IPS DF 4.7 (cell line): ENCODE data around the gene RAB7A.

Experiments used
- DNase-seq: peaks from one replicate; pipeline ENCODE4 v3.0.0-alpha.2; 2013; ENCODE audit warnings: low spot score; ENCODE audit errors: extremely low read depth

Gene RAB7A

GRCh38 chr3:128726023-128727016 lies at the start of gene RAB7A:
RAB7A (plus strand) TSS chr3:128726183; CDS start chr3:128795368, 69,185 bp downstream.
- DNase-seq, result peak; percentile 83

- DNase-seq, result no peak
Observed at GRCh38 chr3:128679338-128679737, 46.6 kb upstream of the RAB7A start.

- DNase-seq, result peak; percentile 93
Observed at GRCh38 chr3:128680603-128681368, 45.2 kb upstream of the RAB7A start.

GRCh38 chr3:128681369-128681829 lies 44.6 kb upstream of the RAB7A start:
- no peak for DNase-seq

- DNase-seq, result no peak
Observed at GRCh38 chr3:128683957-128684356, 42.0 kb upstream of the RAB7A start.

- no peak for DNase-seq
Observed at GRCh38 chr3:128684986-128685726, 40.8 kb upstream of the RAB7A start.

- no peak for DNase-seq
Observed at GRCh38 chr3:128686465-128686864, 39.5 kb upstream of the RAB7A start.

- no peak for DNase-seq
Observed at GRCh38 chr3:128689060-128689459, 36.9 kb upstream of the RAB7A start.

- no peak for DNase-seq
Observed at GRCh38 chr3:128693696-128694095, 32.3 kb upstream of the RAB7A start.

GRCh38 chr3:128697341-128697740 lies 28.6 kb upstream of the RAB7A start:
- DNase-seq, result no peak

- no peak for DNase-seq
Observed at GRCh38 chr3:128698211-128699047, 27.6 kb upstream of the RAB7A start.

- no peak for DNase-seq
Observed at GRCh38 chr3:128701342-128702212, 24.4 kb upstream of the RAB7A start.

- no peak for DNase-seq
Observed at GRCh38 chr3:128702391-128702790, 23.6 kb upstream of the RAB7A start.

- DNase-seq, result no peak
Observed at GRCh38 chr3:128703561-128703960, 22.4 kb upstream of the RAB7A start.

- DNase-seq, result no peak
Observed at GRCh38 chr3:128706086-128706615, 19.8 kb upstream of the RAB7A start.

- no peak for DNase-seq
Observed at GRCh38 chr3:128707928-128708494, 18.0 kb upstream of the RAB7A start.

GRCh38 chr3:128709038-128709437 lies 16.9 kb upstream of the RAB7A start:
- DNase-seq, result no peak

GRCh38 chr3:128709506-128710210 lies 16.3 kb upstream of the RAB7A start:
- no peak for DNase-seq
